Stomach (tissue), 4 donors: Measurements from ENCODE around the gene ODF4.

Experiments
- CTCF ChIP-seq, 7 experiments: fragments of 450-650 bp in 4 of 7; fragments of 200-600 bp in 3 of 7; sonication (generic) in 3 of 7; IDR thresholded peaks; one replicate each; pipeline ENCODE4 v1.5.1; 2016 to 2019; ENCODE audit warnings: antibody characterized with exemption in 7 of 7, control low read depth in 2 of 7, mild to moderate bottlenecking in 1 of 7
- EP300 ChIP-seq: sonication (generic); formaldehyde crosslinking; IDR thresholded peaks from one replicate; pipeline ENCODE4 v1.6.1; 2017; ENCODE audit warnings: antibody characterized with exemption
- POLR2A ChIP-seq, 4 donors: fragments of 450-650 bp; IDR thresholded peaks; one replicate each; pipeline ENCODE4 v1.6.1; 2016; ENCODE audit warnings: antibody characterized with exemption in 4 of 4, control low read depth in 2 of 4, mild to moderate bottlenecking in 1 of 4, moderate library complexity in 1 of 4

GRCh38 chr17:8369944-8370343 lies 30.3 kb downstream of the ODF4 start:
- TF ChIP-seq CTCF (IDR thresholded peaks at IDR 0.05) (no peak), POLR2A (IDR thresholded peaks at IDR 0.05) (no peak), EP300 (no peak)
